Fibroblast of peridontal ligament (primary cell): ENCODE data around the gene KAT6B.
A peak's percentile ranks its signal among the peaks of the same experiment; 100 is the strongest.
"Not testable (repeated sequence)": the region's sequence is repeated elsewhere in the genome, so short reads cannot be mapped to it uniquely, and the experiment has no call there.

Source experiments
- DNase-seq: peaks from one replicate; pipeline ENCODE4 v3.0.0-alpha.2; 2010; ENCODE audit errors: extremely low read depth

KAT6B gene

GRCh38 chr10:74890460-74890859 lies 64.1 kb downstream of the KAT6B start:
- DNase-seq = no peak

DNA sequence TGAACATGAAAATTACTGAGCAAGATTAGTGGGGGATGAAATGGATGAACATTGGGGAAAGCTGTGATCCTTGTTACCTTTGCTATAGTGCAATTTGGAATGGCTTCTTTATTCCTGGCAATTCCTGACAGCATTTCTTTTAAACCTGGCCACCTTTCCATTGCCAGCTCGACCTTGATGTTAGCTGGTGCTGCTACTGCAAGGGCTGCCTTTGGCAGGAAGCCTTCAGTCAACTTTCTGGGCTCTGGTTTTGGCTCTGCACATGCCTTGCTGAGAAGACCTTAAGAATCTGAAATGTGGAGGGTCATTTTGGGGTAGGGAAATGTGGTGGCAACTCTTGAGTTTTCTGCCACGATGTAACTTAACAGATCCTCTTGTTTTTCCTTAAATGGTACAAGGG lies 64.7 kb downstream of the KAT6B start:
- no peak for DNase-seq

DNA sequence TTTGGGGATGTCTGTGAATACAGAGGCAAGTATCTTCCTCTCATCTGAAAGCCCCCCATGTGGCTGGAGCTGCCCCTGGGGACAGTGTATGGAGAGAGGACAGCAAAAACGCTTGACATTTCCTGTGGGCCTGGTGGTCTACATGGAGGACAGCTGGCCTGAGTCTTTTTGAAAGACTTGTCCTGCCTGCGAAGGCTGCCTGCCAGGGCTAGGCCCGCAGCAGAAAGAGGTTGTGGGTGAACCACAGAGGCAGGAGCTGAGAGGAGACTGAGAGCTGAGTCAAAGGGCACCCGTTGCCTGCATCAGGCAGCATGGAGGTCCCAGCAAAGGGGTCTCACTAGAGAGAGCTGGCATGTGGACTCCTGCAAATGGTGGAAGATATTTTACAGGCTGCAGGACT lies 66.4 kb downstream of the KAT6B start:
- no peak for DNase-seq

DNA sequence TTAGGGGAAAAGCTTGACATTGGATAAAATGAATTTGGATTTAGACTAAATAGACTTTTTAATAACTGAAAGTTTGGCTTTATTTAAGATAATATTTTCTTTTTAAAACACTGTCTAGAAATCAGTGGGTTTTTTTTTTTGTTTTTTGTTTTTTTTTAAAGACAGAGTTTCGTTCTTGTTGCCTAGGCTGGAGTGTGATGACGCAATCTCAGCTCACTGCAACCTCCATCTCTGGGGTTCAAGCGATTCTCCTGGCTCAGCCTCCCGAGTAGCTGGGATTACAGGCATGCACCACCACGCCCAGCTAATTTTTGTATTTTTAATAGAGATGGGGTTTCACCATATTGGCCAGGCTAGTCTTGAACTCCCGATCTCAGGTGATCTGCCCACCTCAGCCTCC lies 66.9 kb downstream of the KAT6B start:
- not testable (repeated sequence) for DNase-seq

GRCh38 chr10:74896788-74897527 lies 70.6 kb downstream of the KAT6B start:
- no peak for DNase-seq

- no peak for DNase-seq
These were observed 72.0 kb downstream of the KAT6B start for GRCh38 chr10:74898201-74898976.

DNA sequence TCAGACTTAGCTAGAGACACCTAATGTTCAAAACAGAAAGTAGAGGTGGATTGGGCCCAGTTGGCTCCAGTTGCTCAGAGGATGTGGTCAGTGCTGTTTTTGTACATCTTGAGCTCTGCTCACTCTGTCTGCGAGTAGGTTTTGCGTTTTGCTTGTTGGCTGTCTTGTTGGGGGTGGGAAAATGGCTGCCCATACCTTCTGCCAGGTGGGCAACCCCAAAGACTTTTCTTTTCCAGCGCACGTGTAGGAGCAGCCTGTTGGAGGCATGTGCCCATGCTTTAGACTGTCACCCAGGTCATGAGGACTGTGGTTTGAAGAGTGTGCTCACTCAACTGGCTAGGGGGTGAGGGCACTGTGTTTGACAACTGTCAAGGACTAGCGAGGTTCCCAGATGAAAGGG lies 73.9 kb downstream of the KAT6B start:
- no peak for DNase-seq

DNA sequence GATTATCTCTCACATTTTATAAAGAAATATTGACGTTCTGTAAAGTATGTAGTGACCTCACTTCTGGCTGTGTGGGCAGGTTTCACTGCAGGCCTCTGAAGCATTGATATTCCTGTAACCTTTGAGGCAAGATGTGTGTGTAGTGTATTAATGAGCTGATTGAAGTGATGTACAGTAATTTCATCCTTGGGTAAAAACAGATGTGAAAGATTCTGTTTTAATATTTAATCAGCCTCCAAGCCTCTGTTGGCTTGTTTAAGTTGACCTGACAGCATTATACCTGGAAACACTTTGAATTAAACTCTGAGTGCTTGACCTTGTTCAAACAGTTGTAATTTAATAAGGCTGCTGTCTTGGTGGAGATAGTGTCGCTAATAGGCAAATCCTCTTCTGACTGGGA lies 74.9 kb downstream of the KAT6B start:
- no peak for DNase-seq

- DNase-seq = no peak
These were observed 75.6 kb downstream of the KAT6B start for GRCh38 chr10:74901867-74902450.

GRCh38 chr10:74903491-74903890 lies 77.1 kb downstream of the KAT6B start:
- DNase-seq = no peak

DNA sequence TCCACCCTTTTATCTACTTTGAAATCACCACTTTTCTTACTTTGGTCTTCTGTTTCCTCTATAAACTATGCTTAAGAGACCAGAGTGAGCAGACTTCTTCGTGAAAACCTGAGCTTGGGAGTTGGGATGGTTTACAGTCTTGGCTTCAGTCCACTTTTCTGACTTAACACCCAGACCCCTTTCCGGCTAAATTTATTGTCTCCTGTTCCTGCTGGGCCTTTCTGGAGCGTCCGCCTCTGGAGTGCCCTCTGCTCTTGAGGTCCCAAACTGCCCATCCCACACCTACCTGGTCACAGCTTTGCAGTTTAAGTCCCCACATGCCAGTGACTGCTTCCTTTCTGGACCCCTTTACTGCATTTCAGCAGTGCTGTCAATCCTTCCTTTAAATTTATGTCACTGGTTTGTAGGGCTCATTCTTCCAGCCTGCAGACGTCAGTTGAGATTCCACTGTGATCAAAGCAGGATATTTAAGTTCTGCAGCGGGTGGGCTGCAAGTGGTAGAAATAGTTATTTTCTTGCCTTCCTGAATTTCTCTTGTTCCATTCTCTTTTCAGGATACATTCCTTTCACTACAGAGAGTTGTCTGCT lies 80.3 kb downstream of the KAT6B start:
- DNase-seq = no peak

GRCh38 chr10:74909670-74910069 lies 83.3 kb downstream of the KAT6B start:
- DNase-seq = peak; percentile 71

GRCh38 chr10:74910241-74910975 lies 84.0 kb downstream of the KAT6B start:
- DNase-seq = no peak

- peak; percentile 30 for DNase-seq
These were observed 84.6 kb downstream of the KAT6B start for GRCh38 chr10:74910976-74911350.

- no peak for DNase-seq
These were observed 85.8 kb downstream of the KAT6B start for GRCh38 chr10:74912182-74912581.

GRCh38 chr10:74912682-74913081 lies 86.3 kb downstream of the KAT6B start:
- no peak for DNase-seq

- no peak for DNase-seq
These were observed 87.1 kb downstream of the KAT6B start for GRCh38 chr10:74913377-74913979.

DNA sequence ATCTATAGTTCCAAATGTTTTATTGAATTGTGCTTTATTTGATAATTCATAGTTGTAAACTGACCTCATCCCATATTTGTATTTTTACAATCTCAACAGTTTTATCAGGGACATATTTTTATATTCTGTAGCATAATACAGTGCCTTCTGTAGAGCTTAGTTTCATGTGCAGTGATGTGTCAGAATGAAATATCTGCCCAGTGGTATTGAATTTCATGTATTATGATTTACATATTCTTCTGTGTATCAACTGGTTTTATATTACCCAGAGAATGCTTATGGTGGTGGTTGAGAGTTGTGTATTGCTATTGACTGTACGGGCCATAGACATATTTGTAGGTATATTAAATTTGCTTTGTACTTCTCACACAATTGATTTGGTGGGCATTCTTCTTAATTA lies 89.9 kb downstream of the KAT6B start:
- peak; percentile 58 for DNase-seq

DNA sequence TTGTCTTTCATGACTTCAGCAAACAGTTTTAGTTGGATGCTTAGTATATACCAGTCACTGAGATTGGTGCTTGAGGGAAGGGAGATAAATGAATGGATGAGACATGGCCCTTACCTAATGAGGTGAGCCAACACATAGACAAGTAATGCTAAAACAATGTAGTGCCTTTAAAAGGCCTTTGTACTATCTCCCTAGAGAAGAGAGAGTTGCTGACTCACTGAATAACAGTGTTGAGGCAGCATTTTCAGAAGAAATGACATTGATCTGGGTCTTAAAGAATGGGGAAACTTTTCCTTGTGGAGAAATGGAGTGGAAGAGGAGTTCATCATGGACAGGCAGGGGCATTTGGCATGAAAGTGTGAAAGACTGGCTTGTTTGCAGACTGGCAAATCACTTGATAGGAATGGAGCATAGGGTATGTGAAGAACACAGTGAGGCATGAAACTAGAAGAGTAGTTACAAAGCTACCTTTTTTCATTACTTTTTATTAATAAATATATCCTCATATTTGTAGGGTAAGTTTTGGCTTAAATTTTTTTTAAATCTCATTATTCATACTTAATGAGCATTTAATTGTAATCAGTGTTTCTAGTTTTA lies 91.2 kb downstream of the KAT6B start:
- DNase-seq = peak; percentile 70

GRCh38 chr10:74919671-74920070 lies 93.3 kb downstream of the KAT6B start:
- DNase-seq = no peak

- not testable (repeated sequence) for DNase-seq
These were observed 94.7 kb downstream of the KAT6B start for GRCh38 chr10:74921070-74921469.
